Loucy (cell line): Measurements from ENCODE around the gene CBX3.

Source experiments
- EZH2phosphoT487 ChIP-seq: fragments of 200-600 bp; IDR thresholded peaks from 2 replicates; pipeline ENCODE4 v1.6.1; 2018; ENCODE audit warnings: antibody characterized with exemption, mild to moderate bottlenecking, moderate library complexity, borderline replicate concordance
- TF ChIP-seq, protein P1 (sequence below): fragments of 200-600 bp; sonication (generic); conservative IDR thresholded peaks from 2 replicates; pipeline ENCODE4 v1.5.1; 2014; ENCODE audit warnings: mild to moderate bottlenecking, antibody characterized with exemption, low read length

DNA sequence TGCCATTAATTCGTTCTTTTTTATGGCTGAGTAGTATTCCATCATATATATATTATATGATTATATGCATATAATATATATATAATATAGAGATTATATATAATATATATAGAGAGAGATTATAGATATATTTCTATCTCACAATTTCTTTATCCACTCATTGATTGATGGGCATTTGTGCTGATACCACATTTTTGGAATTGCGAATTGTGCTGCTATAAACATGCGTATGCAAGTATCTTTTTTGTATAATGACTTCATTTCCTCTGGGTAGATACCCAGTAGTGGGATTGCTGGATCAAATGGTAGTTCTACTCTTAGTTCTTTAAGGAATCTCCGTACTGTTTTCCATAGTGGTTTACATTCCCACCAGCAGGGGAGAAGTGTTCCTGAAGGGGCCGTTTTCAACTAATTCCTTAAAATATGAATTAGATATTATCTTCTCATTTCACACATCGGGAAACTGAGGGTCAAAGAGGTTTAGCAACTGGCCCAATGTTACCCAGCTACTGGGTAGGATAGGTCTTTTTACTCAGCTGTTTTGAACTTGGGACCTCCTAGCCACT lies 33.0 kb upstream of the CBX3 start:
- TF ChIP-seq, protein P1, sequence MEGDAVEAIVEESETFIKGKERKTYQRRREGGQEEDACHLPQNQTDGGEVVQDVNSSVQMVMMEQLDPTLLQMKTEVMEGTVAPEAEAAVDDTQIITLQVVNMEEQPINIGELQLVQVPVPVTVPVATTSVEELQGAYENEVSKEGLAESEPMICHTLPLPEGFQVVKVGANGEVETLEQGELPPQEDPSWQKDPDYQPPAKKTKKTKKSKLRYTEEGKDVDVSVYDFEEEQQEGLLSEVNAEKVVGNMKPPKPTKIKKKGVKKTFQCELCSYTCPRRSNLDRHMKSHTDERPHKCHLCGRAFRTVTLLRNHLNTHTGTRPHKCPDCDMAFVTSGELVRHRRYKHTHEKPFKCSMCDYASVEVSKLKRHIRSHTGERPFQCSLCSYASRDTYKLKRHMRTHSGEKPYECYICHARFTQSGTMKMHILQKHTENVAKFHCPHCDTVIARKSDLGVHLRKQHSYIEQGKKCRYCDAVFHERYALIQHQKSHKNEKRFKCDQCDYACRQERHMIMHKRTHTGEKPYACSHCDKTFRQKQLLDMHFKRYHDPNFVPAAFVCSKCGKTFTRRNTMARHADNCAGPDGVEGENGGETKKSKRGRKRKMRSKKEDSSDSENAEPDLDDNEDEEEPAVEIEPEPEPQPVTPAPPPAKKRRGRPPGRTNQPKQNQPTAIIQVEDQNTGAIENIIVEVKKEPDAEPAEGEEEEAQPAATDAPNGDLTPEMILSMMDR: no peak
- TF ChIP-seq EZH2phosphoT487: no peak
